HG02852 (cell line): ENCODE measurements around the gene MAP6D1.

Experiments used
- ATAC-seq: cut with Tn5 transposase; IDR thresholded peaks from one replicate; pipeline ENCODE4 v1.9.1; 2021; ENCODE audit warnings: mild to moderate bottlenecking, moderate library complexity; ENCODE audit not compliant: unreplicated experiment

The MAP6D1 gene

DNA sequence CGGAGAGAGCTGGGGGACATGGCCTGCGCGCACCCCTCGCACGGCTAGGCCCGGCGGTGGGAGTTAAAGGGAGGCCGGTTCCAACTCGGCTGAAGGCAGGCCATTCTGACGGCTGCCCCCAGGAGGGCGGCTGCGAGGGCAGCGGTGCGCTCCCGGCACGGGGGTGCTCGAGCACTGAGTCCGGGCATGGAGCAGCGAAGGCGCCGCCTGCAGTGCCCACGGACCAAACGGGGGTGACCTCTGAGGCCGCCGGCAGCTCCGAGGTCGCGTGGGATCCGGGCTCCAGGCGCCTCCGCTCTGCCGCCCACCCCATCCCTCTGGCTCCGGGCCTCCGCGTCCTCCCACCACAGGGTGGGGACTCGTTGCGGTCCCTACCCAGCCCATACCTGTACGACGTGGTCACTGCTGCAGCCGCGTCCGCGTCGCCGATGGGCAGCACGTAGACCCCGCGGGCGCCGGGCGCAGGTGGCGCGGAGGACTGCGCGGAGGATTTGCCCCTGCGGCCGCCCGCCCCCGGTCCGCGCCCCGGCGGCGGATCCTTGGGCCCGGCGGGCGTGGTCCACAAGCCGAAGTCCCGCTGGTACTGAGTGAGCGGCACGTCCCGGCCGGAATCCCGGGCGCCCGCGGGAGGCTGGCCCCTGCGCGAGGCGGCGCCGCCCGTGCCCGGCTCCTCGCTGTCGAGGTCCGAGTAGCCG is 469 bp downstream of the MAP6D1 start:
- peak; percentile 40 for ATAC-seq

DNA sequence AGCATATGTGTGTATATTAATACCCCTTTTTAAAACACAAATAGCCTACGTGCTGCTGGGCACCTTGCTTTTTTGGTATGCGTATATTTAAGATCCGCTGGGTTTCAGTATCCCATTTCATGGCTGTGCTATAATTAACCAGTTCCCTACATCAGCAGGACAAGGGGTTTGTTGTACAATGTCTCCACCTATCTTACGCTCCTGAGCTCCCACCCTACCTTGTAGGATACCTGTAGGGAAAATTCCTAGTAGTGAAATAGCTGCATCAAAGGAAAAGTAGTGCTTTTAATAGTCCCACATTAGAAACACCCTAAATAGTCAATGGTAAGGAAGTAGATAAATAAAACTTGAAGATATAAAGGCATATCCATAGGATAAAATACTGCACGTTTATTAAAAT is 1.4 kb downstream of the MAP6D1 start:
- ATAC-seq, result no peak

DNA sequence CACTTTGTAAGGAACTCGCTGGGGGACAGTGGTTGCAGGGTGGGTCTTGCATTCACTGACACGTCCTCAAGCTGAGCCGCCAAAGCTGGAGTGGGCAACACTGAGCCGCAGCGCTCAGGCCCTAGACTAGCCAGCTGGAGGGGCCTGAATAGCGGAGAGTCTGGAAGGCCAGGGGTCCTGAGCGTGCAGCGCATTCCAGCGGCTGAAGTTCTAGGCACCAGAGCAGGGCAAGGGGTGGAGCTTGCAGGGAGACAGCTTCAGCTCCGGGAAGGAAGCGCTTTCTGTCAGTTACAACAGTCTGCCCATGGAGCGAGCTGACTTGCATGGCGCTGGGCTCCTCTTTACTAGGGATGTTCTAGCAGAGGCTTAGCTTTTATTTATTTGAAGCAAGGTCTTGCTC is 2.7 kb downstream of the MAP6D1 start:
- ATAC-seq, result no peak

DNA sequence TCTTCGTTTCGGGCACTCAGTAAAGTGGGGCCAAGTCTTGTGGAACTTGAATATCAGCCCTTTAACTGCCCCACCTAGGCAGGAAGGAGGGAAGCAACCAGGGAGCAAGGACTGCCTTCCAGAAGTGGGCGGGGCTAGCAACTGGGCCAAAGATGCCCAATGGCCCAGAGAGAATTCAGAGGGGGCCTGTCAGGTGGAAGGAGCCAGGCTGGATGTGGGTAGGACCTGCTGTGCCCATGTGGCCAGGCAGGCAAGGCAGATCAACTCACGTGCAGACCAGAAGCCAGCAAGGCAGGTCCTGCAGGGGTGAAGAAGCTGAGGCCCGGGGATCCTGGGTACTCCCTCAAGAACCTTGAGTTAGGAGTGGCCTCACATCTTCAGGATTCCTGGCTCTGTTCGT is 5.5 kb downstream of the MAP6D1 start:
- ATAC-seq, result no peak

DNA sequence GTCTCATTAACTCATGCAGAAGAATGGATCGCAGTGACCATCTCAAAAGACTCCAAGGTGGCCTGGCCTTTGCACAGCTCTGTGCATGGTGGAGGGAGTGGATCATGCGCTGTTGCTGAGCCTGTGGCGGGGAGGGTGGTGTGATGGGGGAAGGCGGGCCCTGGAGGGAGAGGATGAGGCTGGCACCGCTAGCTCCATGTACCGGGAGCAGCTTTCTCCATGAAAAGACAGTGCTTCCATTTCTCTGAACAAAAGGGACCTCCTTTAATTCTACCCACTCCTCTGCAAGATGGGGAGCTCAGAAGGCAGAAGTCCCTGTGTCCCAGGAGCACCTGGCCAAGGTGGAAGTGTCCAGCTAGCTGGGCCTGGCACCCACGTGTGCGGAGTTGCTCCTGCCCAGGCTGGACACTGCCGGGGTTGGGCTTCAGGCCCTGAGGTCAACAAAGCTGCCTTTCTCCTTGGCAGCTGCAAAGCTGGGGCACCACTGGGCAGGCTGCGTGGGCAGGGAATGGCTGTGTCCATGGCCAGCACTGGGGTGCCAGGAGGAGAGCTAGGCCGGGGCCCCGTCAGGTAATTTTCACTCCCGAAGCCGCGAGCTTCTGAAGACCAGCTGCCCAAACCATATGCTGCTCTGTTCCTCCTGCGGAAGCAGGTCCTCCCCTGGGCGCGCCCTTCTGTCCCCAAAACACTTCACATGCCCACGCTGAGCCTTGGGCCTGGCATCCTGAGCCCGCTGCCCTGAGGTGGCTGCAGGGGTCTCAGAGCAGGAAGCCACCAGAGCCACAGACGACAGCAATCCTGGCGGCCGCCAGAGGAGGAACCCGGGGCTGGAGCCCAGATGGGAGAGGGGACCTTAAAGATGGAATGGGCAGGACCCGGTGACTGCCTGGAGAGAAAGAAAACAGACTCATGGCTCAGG is 6.4 kb downstream of the MAP6D1 start:
- ATAC-seq, result no peak

DNA sequence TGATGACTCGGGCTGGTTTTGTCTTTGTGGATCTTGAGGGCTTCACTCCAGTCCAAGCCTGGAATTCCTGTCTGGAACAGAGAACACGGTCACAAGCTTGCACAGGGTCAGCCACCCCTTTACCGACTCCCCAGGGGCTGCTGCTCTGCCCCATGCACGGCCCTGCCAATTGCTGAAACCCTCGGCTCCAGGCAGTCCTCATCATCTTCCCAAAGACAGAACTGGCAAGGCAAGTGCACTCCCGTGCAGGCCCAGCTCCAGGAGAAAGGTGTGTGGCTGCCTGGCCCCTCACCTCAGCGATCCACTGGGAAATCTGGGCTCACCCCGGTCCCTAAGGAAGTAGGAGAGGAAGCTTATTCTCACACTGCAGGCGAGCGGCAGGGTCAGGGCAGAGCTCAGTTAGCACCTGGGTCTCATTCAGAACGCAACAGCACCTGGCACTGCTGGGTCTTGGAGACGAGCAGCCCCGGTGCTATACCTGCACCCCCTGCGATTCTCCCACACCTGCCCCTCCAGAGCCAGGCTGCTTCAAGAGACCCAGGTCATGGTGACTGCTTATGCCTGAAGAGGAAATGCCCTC is 7.2 kb downstream of the MAP6D1 start:
- no peak for ATAC-seq

DNA sequence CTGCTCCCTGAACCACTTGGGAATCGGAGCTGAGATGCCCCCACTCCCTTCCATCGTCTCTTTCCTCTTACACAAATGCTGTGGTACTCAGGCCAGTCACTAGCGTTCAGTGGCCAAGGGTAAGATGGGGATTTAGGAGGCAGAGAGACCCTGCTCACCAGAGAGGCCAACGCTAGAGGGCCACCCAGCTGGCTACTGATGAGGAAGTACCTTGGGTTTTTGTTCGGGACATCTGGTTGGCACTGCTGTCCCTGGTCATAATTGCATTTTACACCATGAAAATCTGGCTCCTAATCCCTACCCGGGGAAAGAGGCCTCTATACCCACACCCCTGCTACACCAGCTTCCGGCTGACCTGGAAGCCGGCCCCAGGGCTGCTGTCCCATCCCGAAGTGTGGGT is 7.7 kb downstream of the MAP6D1 start:
- ATAC-seq, result no peak

DNA sequence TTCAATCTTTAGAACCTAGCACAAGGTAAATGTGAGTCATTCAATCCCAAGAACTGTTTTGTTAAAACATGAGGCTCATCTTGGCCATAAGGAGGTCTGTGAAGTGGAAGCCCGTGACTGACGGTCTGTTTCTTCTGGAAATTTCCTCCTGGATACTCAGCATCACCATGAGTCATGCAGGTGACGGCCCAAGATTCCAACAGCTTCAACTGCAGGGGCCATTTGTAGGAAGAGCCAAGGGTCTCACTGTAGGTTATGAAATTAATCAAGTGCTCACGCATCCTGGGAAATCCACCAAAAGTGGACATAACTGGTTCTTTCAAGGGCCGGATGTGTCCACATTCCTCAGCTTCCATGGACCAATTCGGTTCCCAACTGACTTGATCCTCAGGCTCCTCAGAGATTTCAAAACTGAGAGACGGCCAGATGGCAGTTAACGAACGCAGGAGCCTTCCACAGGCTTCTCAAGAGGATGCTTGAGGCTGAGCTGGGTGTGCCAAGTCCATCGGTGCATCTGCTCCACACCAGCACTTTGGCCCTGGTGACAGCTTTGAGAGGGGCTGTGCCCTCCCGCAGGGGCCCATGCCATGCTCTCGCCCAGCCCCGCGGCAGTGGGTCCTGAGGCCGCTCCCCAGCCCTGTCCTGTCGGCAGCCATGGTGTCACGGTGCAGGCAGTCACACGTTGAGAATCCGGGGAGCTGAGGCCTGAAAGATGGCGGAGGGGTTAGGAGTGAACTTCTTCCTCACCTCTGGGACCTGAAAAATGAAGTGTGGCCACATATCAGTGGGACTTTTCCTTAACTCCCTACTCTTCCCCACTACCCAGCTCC is 8.5 kb downstream of the MAP6D1 start:
- ATAC-seq, result no peak

DNA sequence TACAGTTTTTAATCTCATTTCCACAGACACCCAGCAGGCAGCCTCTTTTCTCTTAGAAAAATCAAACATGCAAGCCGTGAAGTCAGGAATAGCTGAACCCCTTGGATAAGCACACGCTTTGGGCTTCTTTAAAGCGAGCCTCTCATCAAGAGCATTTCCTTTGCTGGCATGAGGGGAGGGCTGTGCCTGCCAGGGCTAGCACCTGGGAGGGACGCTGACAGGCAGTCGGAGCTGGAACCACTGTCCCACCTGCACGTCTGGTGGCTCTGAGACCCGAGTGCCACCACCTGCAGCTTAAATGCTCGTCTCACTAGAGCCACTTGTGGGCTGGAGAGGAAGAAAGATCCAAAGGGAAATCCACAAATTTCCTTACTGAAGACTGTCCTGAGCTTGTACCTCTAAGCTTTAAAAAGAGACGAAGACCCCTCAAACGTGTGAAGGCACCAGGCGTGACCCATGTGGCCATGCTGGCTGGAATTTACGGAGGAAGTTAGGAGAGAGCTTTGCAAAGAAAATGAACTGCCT is 9.4 kb downstream of the MAP6D1 start:
- no peak for ATAC-seq

DNA sequence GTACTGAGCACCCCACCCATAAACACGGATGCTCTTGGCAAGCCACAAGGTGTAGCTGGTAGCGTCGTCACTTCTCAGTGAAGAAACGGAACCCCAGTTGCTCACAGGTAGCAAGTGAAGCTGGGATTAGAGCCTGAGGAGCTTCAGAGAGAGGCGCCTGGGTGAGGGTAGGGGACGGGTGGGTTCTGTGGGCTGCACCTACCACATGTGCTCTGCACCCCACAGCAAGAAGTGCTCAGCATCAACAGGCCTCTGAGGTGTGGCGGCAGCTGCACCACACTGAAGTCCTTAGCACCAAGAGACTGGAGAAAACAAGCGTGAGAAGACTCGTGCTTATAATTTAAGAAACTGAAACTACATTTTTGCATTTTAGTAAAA is 9.8 kb downstream of the MAP6D1 start:
- ATAC-seq, result no peak

DNA sequence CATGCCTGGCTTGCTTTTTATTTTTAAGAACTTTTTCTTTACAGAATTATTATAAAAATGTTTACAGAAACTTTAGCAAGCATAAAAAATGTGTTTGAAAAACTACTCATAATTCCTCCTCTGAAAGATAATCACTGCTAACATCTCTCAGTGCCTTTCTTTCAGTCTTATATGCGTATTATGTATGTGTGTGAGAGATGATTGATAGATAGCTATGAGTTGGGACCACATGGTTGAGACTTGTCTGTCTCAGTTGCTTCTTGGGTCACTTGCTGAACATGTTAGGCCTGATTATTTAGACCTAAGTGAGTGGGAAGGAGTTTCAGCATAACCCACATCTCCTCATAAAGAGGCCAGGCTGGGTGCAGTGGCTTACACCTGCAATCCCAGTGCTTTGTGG is 11.1 kb downstream of the MAP6D1 start:
- no peak for ATAC-seq

DNA sequence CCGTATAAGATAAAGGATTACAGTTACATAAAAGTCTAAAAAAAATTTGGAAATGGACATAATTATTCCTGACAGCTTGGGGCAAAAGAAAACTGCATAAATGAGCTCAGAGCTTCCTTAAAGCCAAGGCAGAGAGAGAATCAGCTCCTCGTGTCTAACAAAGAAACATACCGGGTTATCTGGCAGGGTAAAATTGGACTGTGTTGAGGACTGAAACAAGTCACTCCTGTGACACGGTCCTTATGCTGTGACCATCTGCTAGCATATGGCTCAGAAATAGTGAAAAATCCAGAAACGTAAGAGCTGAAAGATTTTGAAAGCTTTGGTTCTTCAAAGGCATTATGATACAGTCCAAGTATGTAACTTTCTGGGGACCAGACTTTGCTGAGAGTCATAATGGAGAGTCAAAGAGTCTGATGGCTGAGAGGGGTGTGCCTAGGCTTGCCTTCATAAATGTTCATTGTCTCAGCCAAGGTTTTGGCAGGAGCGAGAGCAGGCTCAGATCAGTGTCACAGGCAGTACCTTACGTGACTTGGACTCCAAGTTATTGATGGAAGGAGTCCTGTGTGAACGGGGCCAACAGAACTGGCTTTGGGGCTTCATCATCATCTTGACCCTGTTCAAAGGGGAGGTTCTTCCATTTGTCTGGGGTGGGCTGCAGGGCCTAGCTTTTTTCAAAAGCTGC is 12.5 kb downstream of the MAP6D1 start:
- ATAC-seq, result no peak

DNA sequence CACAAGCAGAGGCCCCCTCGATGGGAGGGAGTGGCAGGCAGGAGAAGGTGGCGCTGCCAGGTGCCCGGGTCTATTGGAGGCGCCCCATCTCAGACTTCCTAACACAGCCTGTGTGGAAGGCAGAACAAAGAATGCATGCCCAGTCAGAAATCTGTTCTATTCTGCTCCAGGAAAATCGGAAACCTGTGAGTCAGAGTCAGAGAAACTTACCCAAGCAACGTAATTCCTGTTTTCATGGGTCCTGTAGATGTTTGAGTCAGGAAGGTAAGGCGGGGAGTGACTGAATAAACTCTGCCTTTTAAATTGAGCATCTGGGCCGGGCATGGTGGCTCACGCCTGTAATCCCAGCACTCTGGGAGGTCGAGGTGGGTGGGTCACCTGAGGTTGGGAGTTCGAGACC is 13.7 kb downstream of the MAP6D1 start:
- no peak for ATAC-seq

DNA sequence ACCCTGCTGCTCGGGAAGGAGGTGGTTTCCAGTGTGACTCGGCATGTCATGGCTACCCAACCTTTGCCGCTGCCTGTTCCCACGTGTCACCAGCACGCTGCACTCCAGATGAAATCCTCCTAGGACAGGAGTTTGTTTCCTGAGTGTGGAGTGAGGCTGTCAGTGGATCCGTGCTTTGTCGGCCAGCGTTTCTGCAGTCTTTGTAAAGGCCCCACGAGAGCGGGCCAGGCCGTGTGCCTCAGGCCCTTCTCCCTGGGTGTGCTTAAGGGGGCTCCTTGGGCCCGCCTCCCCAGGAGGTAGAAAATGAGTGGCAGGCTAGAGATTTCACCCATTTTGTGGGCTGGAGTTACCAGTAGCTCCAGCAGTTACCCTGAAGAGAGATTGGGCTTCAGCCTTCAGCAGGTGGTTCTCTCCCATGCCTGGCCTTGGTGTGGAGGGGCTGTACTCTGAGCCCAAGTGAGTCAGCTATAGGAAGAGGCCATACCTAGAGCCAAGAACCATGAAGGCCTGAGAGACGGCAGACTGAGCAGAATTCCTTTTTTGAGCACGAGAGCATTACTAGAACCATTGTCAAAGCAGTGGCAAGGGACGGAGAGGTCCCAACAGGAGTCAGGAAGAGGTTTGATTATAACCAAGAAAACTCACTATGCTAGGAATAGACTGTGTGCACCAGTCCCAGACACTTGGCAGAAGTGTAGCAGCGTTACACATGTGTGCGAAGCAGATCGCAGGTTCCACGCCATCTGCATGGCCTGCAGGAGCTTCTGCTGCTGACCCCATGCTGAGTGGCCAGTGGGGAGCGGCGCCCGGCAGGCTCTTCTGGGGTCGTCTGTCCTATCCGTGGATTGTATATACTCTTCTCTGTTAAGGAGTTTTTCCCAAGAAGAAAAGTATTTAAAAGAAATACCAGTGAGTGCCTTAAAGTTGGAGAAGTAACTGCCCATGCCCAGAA is 14.5 kb downstream of the MAP6D1 start:
- no peak for ATAC-seq

DNA sequence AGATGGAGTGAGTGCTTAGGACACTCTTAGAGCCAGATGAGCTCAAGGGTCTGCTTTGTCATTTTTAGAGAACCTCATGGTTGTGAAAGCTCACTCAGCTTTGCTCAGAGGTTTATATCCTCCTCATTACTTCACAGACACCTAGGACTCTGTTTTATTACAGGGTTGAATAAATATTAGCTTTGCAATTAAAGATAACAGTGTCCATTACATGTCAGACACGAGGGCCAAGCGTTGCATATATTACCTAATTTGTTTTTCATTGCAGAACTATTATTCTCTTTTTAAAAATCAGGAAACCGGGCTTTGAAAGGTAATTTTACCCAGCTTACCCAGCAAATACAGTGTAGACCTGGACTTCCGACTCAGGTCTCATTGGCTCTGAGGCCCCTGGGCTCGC is 16.1 kb downstream of the MAP6D1 start:
- no peak for ATAC-seq

DNA sequence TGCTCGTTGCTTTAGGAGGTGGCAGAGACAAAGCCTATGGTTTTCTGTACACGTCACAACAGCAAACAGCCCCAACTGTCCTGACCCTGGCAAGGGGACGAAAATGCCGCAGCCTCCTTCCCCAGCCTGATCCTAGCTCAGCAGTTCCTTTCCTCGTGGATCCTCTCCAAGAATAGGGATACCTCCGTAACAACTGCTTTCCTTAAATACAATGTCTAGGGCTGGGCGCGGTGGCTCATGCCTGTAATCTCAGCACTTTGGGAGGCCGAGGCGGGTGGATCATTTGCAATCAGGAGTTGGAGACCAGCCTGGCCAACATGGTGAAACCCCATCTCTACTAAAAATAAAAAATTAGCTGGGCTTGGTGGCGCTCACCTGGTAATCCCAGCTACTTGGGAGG is 17.0 kb downstream of the MAP6D1 start:
- ATAC-seq, result no peak

DNA sequence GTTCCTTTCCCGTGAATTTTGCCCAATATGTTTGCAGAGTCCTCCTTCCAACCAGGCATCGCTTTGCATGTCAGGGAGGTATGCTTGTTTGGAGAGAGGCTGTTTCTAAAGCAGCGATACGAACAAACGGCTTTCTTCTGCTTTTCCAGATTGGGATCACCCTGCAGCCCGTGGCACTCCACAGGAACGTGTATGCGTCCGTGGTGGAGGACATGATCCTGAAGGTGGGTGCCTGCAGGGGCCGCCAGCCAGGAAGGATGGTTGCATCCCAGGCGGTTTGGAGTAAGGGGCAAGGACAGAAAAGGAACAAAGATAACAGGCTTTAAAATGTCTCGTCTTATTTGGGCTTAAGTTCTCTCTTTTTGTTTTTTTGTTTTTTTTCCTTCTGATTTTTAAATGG is 17.5 kb downstream of the MAP6D1 start:
- no peak for ATAC-seq

DNA sequence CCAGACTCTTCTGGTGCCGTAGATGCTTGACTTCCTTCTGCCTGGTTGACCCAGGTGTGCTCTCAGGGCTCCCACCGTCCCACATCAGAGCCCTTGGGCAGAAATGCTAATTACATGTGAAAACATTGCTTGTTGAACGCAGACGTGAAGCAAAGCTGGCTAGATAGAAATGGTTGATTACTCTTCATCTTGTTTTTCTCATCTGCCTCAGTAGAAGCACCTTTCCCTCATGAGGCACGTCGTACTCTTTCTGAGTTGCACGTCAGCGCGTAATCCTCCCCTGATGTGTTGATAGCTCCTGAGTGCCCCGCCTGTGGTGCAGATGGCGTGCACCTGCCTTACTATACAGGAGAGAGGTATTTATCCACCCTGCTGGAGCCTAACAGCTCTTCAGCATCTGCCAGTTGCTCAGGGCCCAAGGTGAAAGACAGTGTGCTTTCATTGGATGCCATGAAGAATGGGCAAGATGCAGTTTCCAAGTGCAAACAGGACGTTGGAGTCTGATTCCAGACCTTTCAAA is 18.1 kb downstream of the MAP6D1 start:
- ATAC-seq, result no peak

DNA sequence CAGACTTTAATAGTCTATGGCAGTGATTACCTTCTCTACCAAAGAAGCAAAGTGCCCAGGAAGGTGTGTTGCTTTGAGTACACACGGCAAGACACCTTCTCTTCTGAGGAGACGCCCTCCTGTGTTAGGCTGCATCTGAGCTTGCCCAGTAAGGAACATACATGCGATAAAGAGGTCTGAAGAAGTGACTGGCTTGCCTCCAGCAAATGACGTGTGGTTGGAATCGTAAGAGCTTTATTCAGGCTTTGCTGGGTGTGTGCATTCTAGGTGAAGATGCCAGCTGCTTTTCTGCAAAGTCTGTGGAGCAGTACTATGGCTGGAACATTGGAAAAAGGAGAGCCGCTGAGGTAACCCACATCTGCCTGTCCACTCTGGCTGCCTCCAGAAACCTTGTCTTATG is 22.4 kb downstream of the MAP6D1 start:
- no peak for ATAC-seq
